HepG2 (cell line): ENCODE data around the gene FAM219A. TPM values are rescaled to one million over a fixed set of nuclear protein-coding genes. Genes with fewer than 3 reads are reported as not detected.
"Not testable (repeated sequence)": the region's sequence is repeated elsewhere in the genome, so short reads cannot be mapped to it uniquely, and the experiment has no call there.

Experiments used
- ATF7 ChIP-seq, 2 experiments: fragments of 450-650 bp in 1 of 2; sonication (generic) in 1 of 2; formaldehyde crosslinking in 1 of 2; IDR thresholded peaks; 2 replicates each; pipeline versions ENCODE4 v1.4.0 to v1.6.1; 2016 to 2020; ENCODE audit warnings: antibody characterized with exemption in 1 of 2, mild to moderate bottlenecking in 1 of 2, missing genetic modification reagents in 1 of 2
- BCL6 ChIP-seq: IDR thresholded peaks from 2 replicates; pipeline ENCODE4 v1.6.1; 2016; ENCODE audit warnings: missing genetic modification reagents, missing compliant biosample characterization
- CREB1 ChIP-seq, 2 experiments: fragments of 450-650 bp in 1 of 2; IDR thresholded peaks; 2 replicates each; pipeline ENCODE4 v1.6.1; 2016 to 2017; ENCODE audit warnings: control low read depth in 1 of 2, mild to moderate bottlenecking in 1 of 2, missing compliant biosample characterization in 1 of 2, missing genetic modification characterization in 1 of 2
- DMAP1 ChIP-seq: IDR thresholded peaks from 2 replicates; pipeline ENCODE4 v1.6.1; 2016
- EP300 ChIP-seq, 3 experiments: sonication (generic) in 1 of 3; formaldehyde crosslinking in 1 of 3; IDR thresholded peaks; 2 replicates each; pipeline versions ENCODE4 v1.5.1 to v1.6.1; 2011 to 2020; ENCODE audit warnings: low read depth in 2 of 3, low read length in 2 of 3, borderline replicate concordance in 1 of 3, improper control_type of control experiment in 1 of 3, mild to moderate bottlenecking in 1 of 3, missing genetic modification reagents in 1 of 3, moderate library complexity in 1 of 3
- ETV5 ChIP-seq: IDR thresholded peaks from 2 replicates; pipeline ENCODE4 v1.6.1; 2018; ENCODE audit warnings: missing biosample characterization, missing genetic modification reagents, inconsistent platforms, borderline replicate concordance
- HOXA3 ChIP-seq: sonication (generic); formaldehyde crosslinking; IDR thresholded peaks from 2 replicates; pipeline ENCODE4 v1.5.0; 2020; ENCODE audit warnings: missing genetic modification reagents
- NCOR1 ChIP-seq: fragments of 200-600 bp; sonication (generic); IDR thresholded peaks from 2 replicates; pipeline ENCODE4 v1.7.0; 2017; ENCODE audit warnings: antibody characterized with exemption, low read length, borderline replicate concordance
- NFIC ChIP-seq: IDR thresholded peaks from 2 replicates; pipeline ENCODE4 v1.6.1; 2012; ENCODE audit warnings: mild to moderate bottlenecking, low read length, inconsistent platforms
- RARA ChIP-seq: IDR thresholded peaks from 2 replicates; pipeline ENCODE4 v1.6.1; 2016; ENCODE audit warnings: missing genetic modification reagents, missing compliant biosample characterization
- RCOR2 ChIP-seq: IDR thresholded peaks from 2 replicates; pipeline ENCODE4 v1.6.1; 2016; ENCODE audit warnings: missing biosample characterization, missing genetic modification reagents
- SOX5 ChIP-seq: IDR thresholded peaks from 2 replicates; pipeline ENCODE4 v1.6.1; 2016; ENCODE audit warnings: borderline replicate concordance
- TCF7 ChIP-seq: sonication (generic); IDR thresholded peaks from 2 replicates; pipeline ENCODE4 v1.6.1; 2016; ENCODE audit warnings: antibody characterized with exemption, low read depth
- ZNF205 ChIP-seq: IDR thresholded peaks from 2 replicates; pipeline ENCODE4 v1.6.1; 2018; ENCODE audit warnings: missing biosample characterization, missing genetic modification reagents
- ZNF614 ChIP-seq: IDR thresholded peaks from 2 replicates; pipeline ENCODE4 v1.6.1; 2018; ENCODE audit warnings: missing biosample characterization, missing genetic modification reagents, inconsistent platforms, borderline replicate concordance
- polyA plus RNA-seq, 8 experiments: library from polyadenylated mRNA; depleted of rRNA in 3 of 8; stranded (reverse) in 7 of 8; unstranded in 1 of 8; fragments of >200 nt; fragmentation: Illumina TruSeq in 4 of 8; extraction: Trizol in 4 of 8; gene quantifications; 2 replicates each; pipeline versions ENCODE4 v1.2.1 to v1.2.3, GENCODE V29; 2011 to 2016; ENCODE audit warnings: low read depth in 4 of 8, missing spikeins in 1 of 8, mixed read lengths in 1 of 8; ENCODE audit not compliant: insufficient read depth in 1 of 8
- total RNA-seq, 5 experiments: library from RNA; depleted of rRNA; stranded (reverse); fragments of >200 nt; fragmentation: Illumina TruSeq; extraction: Trizol; gene quantifications; 2 replicates each; pipeline ENCODE4 v1.2.3, GENCODE V29; 2016; ENCODE audit warnings: low read depth in 1 of 5
- TF ChIP-seq, protein P1 (sequence below): sonication (generic); formaldehyde crosslinking; IDR thresholded peaks from 2 replicates; pipeline ENCODE4 v1.4.0; 2020; ENCODE audit warnings: missing genetic modification reagents
- TF ChIP-seq, protein P2 (sequence below): IDR thresholded peaks from 2 replicates; pipeline ENCODE4 v1.6.1; 2016; ENCODE audit warnings: missing genetic modification reagents, missing compliant biosample characterization
- TF ChIP-seq, protein P3 (sequence below): IDR thresholded peaks from 2 replicates; pipeline ENCODE4 v1.6.1; 2012; ENCODE audit warnings: low read depth, low read length, improper control_type of control experiment
- TF ChIP-seq, protein P4 (sequence below): sonication (generic); formaldehyde crosslinking; IDR thresholded peaks from 2 replicates; pipeline ENCODE4 v1.4.0; 2020; ENCODE audit warnings: mild to moderate bottlenecking, missing genetic modification reagents
- TF ChIP-seq, protein P5 (sequence below): sonication (generic); formaldehyde crosslinking; IDR thresholded peaks from 2 replicates; pipeline ENCODE4 v1.4.0; 2020; ENCODE audit warnings: missing genetic modification reagents, borderline replicate concordance

Gene FAM219A
- total and polyA plus RNA-seq, 2 of the 13 experiments (the other 11 are each of a cell fraction or from before 2014, with no cell fraction given), result 3.9 to 6.4 TPM

DNA sequence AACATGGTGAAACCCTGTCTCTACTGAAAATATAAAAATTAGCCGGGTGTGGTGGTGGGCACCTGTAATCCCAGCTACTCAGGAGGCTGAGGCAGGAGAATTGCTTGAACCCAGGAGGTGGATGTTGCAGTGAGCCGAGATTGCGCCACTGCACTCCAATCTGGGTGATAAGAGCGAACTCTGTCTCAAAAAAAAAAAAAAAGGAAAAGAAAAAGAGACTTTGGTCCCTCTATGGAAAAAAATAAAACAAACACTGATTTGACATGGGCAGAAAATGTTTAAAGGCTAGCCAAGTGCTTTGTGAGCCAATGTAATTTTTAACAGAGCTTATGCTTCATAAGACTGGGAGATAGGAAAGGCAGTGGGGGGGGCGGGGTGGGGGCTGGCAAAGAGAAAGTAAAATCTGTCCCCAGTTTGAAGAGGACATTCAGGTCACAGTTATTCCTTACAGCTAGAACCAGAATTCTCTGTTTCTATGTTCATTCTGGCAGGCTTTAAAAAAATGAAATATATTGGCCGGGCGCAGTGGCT, 106.2 kb downstream of the FAM219A start (continued):
- TF ChIP-seq DMAP1 (0 out of 2 replicates have a peak, but pooled peaks have one; percentile 12), HOXA3 (CRISPR knock-in tag) (peak; percentile 58; the same call in 1 of the 2 replicates), SOX5 (CRISPR knock-in tag) (peak; percentile 58; the same call in 1 of the 2 replicates), BCL6 (0 out of 2 replicates have a peak, but pooled peaks have one; percentile 24), RCOR2 (CRISPR knock-in tag) (peak; percentile 85), EP300 (IDR thresholded peaks at IDR 0.05; ENCODE audit: low read depth in 2 of 2, low read length in 2 of 2) (peak in 1 of 2 experiments; percentile 34; a peak in 2 of 4 replicates), TCF7 (peak; percentile 40; the same call in 1 of the 2 replicates), RARA (CRISPR knock-in tag) (peak; percentile 10; the same call in 1 of the 2 replicates), CREB1 (CRISPR knock-in tag; IDR thresholded peaks at IDR 0.05) (peak; percentile 37; the same call in 1 of the 2 replicates), NCOR1 (peak; percentile 75; the same call in 1 of the 2 replicates), ZNF614 (CRISPR knock-in tag) (0 out of 2 replicates have a peak, but pooled peaks have one; percentile 35), ZNF205 (CRISPR knock-in tag) (peak; percentile 52; the same call in 1 of the 2 replicates), ETV5 (CRISPR knock-in tag) (peak; percentile 16; the same call in 1 of the 2 replicates), ATF7 (IDR thresholded peaks at IDR 0.05) (0 out of 2 replicates have a peak, but pooled peaks have one; percentile 11), NFIC (peak; percentile 21; the same call in 1 of the 2 replicates)
- TF ChIP-seq, protein P1, sequence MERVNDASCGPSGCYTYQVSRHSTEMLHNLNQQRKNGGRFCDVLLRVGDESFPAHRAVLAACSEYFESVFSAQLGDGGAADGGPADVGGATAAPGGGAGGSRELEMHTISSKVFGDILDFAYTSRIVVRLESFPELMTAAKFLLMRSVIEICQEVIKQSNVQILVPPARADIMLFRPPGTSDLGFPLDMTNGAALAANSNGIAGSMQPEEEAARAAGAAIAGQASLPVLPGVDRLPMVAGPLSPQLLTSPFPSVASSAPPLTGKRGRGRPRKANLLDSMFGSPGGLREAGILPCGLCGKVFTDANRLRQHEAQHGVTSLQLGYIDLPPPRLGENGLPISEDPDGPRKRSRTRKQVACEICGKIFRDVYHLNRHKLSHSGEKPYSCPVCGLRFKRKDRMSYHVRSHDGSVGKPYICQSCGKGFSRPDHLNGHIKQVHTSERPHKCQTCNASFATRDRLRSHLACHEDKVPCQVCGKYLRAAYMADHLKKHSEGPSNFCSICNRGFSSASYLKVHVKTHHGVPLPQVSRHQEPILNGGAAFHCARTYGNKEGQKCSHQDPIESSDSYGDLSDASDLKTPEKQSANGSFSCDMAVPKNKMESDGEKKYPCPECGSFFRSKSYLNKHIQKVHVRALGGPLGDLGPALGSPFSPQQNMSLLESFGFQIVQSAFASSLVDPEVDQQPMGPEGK, result peak; percentile 89
- TF ChIP-seq, protein P2, sequence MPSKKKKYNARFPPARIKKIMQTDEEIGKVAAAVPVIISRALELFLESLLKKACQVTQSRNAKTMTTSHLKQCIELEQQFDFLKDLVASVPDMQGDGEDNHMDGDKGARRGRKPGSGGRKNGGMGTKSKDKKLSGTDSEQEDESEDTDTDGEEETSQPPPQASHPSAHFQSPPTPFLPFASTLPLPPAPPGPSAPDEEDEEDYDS, result 0 out of 2 replicates have a peak, but pooled peaks have one; percentile 25
- TF ChIP-seq, protein P3, sequence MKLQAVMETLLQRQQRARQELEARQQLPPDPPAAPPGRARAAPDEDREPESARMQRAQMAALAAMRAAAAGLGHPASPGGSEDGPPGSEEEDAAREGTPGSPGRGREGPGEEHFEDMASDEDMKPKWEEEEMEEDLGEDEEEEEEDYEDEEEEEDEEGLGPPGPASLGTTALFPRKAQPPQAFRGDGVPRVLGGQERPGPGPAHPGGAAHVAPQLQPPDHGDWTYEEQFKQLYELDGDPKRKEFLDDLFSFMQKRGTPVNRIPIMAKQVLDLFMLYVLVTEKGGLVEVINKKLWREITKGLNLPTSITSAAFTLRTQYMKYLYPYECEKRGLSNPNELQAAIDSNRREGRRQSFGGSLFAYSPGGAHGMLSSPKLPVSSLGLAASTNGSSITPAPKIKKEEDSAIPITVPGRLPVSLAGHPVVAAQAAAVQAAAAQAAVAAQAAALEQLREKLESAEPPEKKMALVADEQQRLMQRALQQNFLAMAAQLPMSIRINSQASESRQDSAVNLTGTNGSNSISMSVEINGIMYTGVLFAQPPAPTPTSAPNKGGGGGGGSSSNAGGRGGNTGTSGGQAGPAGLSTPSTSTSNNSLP, result peak; percentile 47; the same call in 1 of the 2 replicates
- TF ChIP-seq EP300 (CRISPR knock-in tag; IDR thresholded peaks at IDR 0.05; ENCODE audit: borderline replicate concordance); CREB1 (IDR thresholded peaks at IDR 0.05); ATF7 (CRISPR knock-in tag; IDR thresholded peaks at IDR 0.05): not testable (repeated sequence)
- TF ChIP-seq, protein P4, sequence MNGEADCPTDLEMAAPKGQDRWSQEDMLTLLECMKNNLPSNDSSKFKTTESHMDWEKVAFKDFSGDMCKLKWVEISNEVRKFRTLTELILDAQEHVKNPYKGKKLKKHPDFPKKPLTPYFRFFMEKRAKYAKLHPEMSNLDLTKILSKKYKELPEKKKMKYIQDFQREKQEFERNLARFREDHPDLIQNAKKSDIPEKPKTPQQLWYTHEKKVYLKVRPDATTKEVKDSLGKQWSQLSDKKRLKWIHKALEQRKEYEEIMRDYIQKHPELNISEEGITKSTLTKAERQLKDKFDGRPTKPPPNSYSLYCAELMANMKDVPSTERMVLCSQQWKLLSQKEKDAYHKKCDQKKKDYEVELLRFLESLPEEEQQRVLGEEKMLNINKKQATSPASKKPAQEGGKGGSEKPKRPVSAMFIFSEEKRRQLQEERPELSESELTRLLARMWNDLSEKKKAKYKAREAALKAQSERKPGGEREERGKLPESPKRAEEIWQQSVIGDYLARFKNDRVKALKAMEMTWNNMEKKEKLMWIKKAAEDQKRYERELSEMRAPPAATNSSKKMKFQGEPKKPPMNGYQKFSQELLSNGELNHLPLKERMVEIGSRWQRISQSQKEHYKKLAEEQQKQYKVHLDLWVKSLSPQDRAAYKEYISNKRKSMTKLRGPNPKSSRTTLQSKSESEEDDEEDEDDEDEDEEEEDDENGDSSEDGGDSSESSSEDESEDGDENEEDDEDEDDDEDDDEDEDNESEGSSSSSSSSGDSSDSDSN (CRISPR knock-in tag), result 0 out of 2 replicates have a peak, but pooled peaks have one; percentile 27
- TF ChIP-seq, protein P5, sequence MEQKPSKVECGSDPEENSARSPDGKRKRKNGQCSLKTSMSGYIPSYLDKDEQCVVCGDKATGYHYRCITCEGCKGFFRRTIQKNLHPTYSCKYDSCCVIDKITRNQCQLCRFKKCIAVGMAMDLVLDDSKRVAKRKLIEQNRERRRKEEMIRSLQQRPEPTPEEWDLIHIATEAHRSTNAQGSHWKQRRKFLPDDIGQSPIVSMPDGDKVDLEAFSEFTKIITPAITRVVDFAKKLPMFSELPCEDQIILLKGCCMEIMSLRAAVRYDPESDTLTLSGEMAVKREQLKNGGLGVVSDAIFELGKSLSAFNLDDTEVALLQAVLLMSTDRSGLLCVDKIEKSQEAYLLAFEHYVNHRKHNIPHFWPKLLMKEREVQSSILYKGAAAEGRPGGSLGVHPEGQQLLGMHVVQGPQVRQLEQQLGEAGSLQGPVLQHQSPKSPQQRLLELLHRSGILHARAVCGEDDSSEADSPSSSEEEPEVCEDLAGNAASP (CRISPR knock-in tag), result 0 out of 2 replicates have a peak, but pooled peaks have one; percentile 13
